A549 (cell line): ENCODE results near the gene CEP19. TPM values are rescaled to one million over a fixed set of nuclear protein-coding genes. Genes with fewer than 3 reads are reported as not detected.

ENCODE experiments used
- ATAC-seq, 2 experiments: fragments of 200-7000 bp in 1 of 2; fragments of >200 bp in 1 of 2; cut with Nextera tagmentation in 1 of 2; cut with Tn5 transposase in 1 of 2; 3 replicates each; pipeline versions ENCODE4 v1.8.0 to v1.9.1; 2018 to 2020; ENCODE audit warnings: mild to moderate bottlenecking in 1 of 2, moderate library complexity in 1 of 2
- CTCF ChIA-PET: fragments of 300-600 bp; sonication (Branson Sonifier 250); formaldehyde crosslinking; extraction: SDS; loops from one replicate; lab custom pipeline; 2021; ENCODE audit warnings: antibody characterized with exemption, inconsistent platforms; lab: Yijun Ruan, JAX
- POLR2A ChIA-PET: fragments of 350-600 bp; formaldehyde crosslinking; extraction: SDS; loops from one replicate; lab custom pipeline; 2021; ENCODE audit warnings: antibody characterized with exemption, inconsistent platforms; lab: Yijun Ruan, JAX
- DNase-seq, 2 experiments: peaks; one replicate each; pipeline versions ENCODE4 v3.0.0 to v3.0.0-alpha.2; 2011 to 2016; ENCODE audit warnings: low read depth in 1 of 2, low spot score in 1 of 2
- FAIRE-seq: peaks from 2 replicates; lab custom pipeline; 2011; peaks lifted over from hg19 to GRCh38; lab: Jason Lieb, UNC
- H3K27ac ChIP-seq, 2 experiments: fragments of >200 bp; sonication (Bioruptor Twin); formaldehyde crosslinking; 3 replicates each; pipeline ENCODE4 v1.5.1; 2016 to 2017
- H3K4me1 ChIP-seq: fragments of >200 bp; sonication (Bioruptor Twin); formaldehyde crosslinking; 3 replicates; pipeline ENCODE4 v1.6.1; 2016
- H3K4me2 ChIP-seq: fragments of >200 bp; sonication (Bioruptor Twin); formaldehyde crosslinking; 3 replicates; pipeline ENCODE4 v1.6.1; 2016
- H3K4me3 ChIP-seq: fragments of >200 bp; sonication (Bioruptor Twin); formaldehyde crosslinking; 3 replicates; pipeline ENCODE4 v1.5.1; 2016
- H3K9me3 ChIP-seq: fragments of >200 bp; sonication (Bioruptor Twin); formaldehyde crosslinking; 3 replicates; pipeline ENCODE4 v1.6.1; 2016
- CTCF ChIP-seq: fragments of >200 bp; sonication (Bioruptor Twin); formaldehyde crosslinking; IDR thresholded peaks from 3 replicates; pipeline ENCODE4 v1.5.1; 2016
- FOSL2 ChIP-seq, 2 experiments: fragments of 450-650 bp in 1 of 2; fragments of >200 bp in 1 of 2; sonication (Bioruptor Twin) in 1 of 2; formaldehyde crosslinking; IDR thresholded peaks; 2 replicates each; pipeline versions ENCODE4 v1.5.0 to v1.6.1; 2016 to 2020; ENCODE audit warnings: mild to moderate bottlenecking in 1 of 2, moderate library complexity in 1 of 2
- FOXS1 ChIP-seq: fragments of 250-450 bp; sonication (Bioruptor Pico); IDR thresholded peaks from 2 replicates; pipeline ENCODE4 v1.5.0; 2020; ENCODE audit warnings: mild to moderate bottlenecking, moderate library complexity
- HOXA7 ChIP-seq: fragments of 250-450 bp; sonication (Bioruptor Pico); IDR thresholded peaks from 2 replicates; pipeline ENCODE4 v1.5.0; 2020; ENCODE audit warnings: mild to moderate bottlenecking, moderate library complexity
- MAX ChIP-seq: IDR thresholded peaks from 2 replicates; pipeline ENCODE4 v1.6.1; 2012
- MAZ ChIP-seq: fragments of 150-350 bp; IDR thresholded peaks from 2 replicates; pipeline ENCODE4 v1.6.1; 2014; ENCODE audit warnings: antibody characterized with exemption, low read depth, low read length, borderline replicate concordance
- NFE2L2 ChIP-seq: fragments of 150-350 bp; conservative IDR thresholded peaks from 2 replicates; pipeline ENCODE4 v1.6.1; 2014; ENCODE audit warnings: low read length
- NR3C1 ChIP-seq: fragments of >200 bp; sonication (Bioruptor Twin); formaldehyde crosslinking; IDR thresholded peaks from 3 replicates; pipeline ENCODE4 v1.6.1; 2017
- RCOR1 ChIP-seq: fragments of 150-350 bp; IDR thresholded peaks from 2 replicates; pipeline ENCODE4 v1.6.1; 2014; ENCODE audit warnings: antibody characterized with exemption, low read length, low read depth
- RNF2 ChIP-seq: fragments of 200-600 bp; sonication (generic); IDR thresholded peaks from 2 replicates; pipeline ENCODE4 v1.6.1; 2016; ENCODE audit warnings: low read depth, mild to moderate bottlenecking, antibody characterized with exemption, moderate library complexity, borderline replicate concordance
- SMC3 ChIP-seq: fragments of >200 bp; sonication (Bioruptor Twin); formaldehyde crosslinking; IDR thresholded peaks from 3 replicates; pipeline ENCODE4 v1.6.1; 2018; ENCODE audit warnings: inconsistent platforms
- ZC3H11A ChIP-seq: fragments of 450-650 bp; IDR thresholded peaks from 2 replicates; pipeline ENCODE4 v1.6.1; 2014; ENCODE audit warnings: antibody characterized with exemption, mild to moderate bottlenecking
- WGBS: methylation state at CpG from one replicate; pipeline ENCODE4 v1.1.6; 2017; ENCODE audit errors: missing lambda C conversion rate; 5-methylcytosine and 5-hydroxymethylcytosine counted together
- polyA plus RNA-seq, 4 experiments: library from polyadenylated mRNA; depleted of rRNA in 3 of 4; stranded (reverse); fragments of >200 nt; fragmentation: RNase III in 1 of 4; extraction: RNeasy Plus Mini Kit Qiagen cat#74134 plus additional on column Dnase treatment in 1 of 4; gene quantifications; 2 replicates in 3 of 4; 3 replicates in 1 of 4; pipeline ENCODE4 v1.2.3, GENCODE V29; 2011 to 2017
- small RNA-seq, 6 experiments: library from RNA; depleted of rRNA; stranded (forward); fragments of <200 nt; gene quantifications; one replicate each; pipeline ENCODE3, GENCODE V24; 2012

Gene CEP19
- polyA plus RNA-seq, 2 of the 4 experiments (the other 2 are of a cell fraction): 4.5 to 5.3 TPM

- TF ChIP-seq RCOR1: no peak
Observed at GRCh38 chr3:196660381-196661166, 51.5 kb downstream of the CEP19 start (continued).

GRCh38 chr3:196659901-196660351 lies 52.1 kb downstream of the CEP19 start:
- no peak for FAIRE-seq
- TF ChIP-seq NR3C1 (no peak), FOSL2 (IDR thresholded peaks at IDR 0.05) (no peak), FOSL2 (CRISPR knock-in tag; IDR thresholded peaks at IDR 0.05) (no peak), MAX (no peak), NFE2L2 (no peak), SMC3 (no peak), MAZ (no peak), FOXS1 (CRISPR knock-in tag) (no peak), RNF2 (no peak), CTCF (no peak), ZC3H11A (no peak), HOXA7 (CRISPR knock-in tag) (no peak), RCOR1 (no peak)
- ATAC-seq: no peak
- 87% methylated on average over 21 of the region's 35 CpGs for WGBS
- CTCF ChIA-PET: interaction anchor here (1.3 kb wide), 1 partner anchor 25 kb away, joined by 4 read pairs; no protein-coding TSS in a partner anchor
- Histone ChIP-seq H3K9me3 (no peaks in the 10 kb centered on the region), H3K27ac (no peak overlapping the region), H3K4me2 (no peak overlapping the region), H3K4me3 (no peak overlapping the region), H3K4me1 (no peaks in the 10 kb centered on the region)
- DNase-seq: no peak
- POLR2A ChIA-PET: no interaction called here

Small RNA genes lying within 50 kb of the gene (small RNA-seq; reads per million reads assigned to genes)
- gene RNU4-89P (0 reads per million in 6 experiments), gene RNU6-646P (0 reads per million in 6 experiments)

Other genes with a start within 250 kb of the CEP19 start
- 3.8 and 5.7 TPM in 2 replicates for gene RNF168, start 208.5 kb downstream of the CEP19 start, polyA plus RNA-seq (2011; rRNA removed)
- gene RNF168, start 208.5 kb downstream of the CEP19 start, polyA plus RNA-seq (2017; fragmentation: RNase III; extraction: RNeasy Plus Mini Kit Qiagen cat#74134 plus additional on column Dnase treatment): 5.1 to 6.0 TPM (median 5.9 TPM) in 3 replicates
- not detected in 2 replicates for gene SMCO1, start 196.9 kb downstream of the CEP19 start, polyA plus RNA-seq (2011; rRNA removed)
- gene SMCO1, start 196.9 kb downstream of the CEP19 start, polyA plus RNA-seq (2017; fragmentation: RNase III; extraction: RNeasy Plus Mini Kit Qiagen cat#74134 plus additional on column Dnase treatment): not detected in 3 replicates
- gene WDR53, start 143.7 kb downstream of the CEP19 start, polyA plus RNA-seq (2011; rRNA removed): 8.4 and 10.8 TPM in 2 replicates
- gene WDR53, start 143.7 kb downstream of the CEP19 start, polyA plus RNA-seq (2017; fragmentation: RNase III; extraction: RNeasy Plus Mini Kit Qiagen cat#74134 plus additional on column Dnase treatment): 11.6 to 12.0 TPM (median 11.8 TPM) in 3 replicates
- gene FBXO45, start 143.6 kb downstream of the CEP19 start, polyA plus RNA-seq (2011; rRNA removed): 12.8 and 19.4 TPM in 2 replicates
- gene FBXO45, start 143.6 kb downstream of the CEP19 start, polyA plus RNA-seq (2017; fragmentation: RNase III; extraction: RNeasy Plus Mini Kit Qiagen cat#74134 plus additional on column Dnase treatment): 6.6 to 7.4 TPM (median 6.8 TPM) in 3 replicates
- not detected in 2 replicates for gene NRROS, start 72.6 kb downstream of the CEP19 start, polyA plus RNA-seq (2011; rRNA removed)
- not detected in 3 replicates for gene NRROS, start 72.6 kb downstream of the CEP19 start, polyA plus RNA-seq (2017; fragmentation: RNase III; extraction: RNeasy Plus Mini Kit Qiagen cat#74134 plus additional on column Dnase treatment)
- gene PIGX, start 127 bp upstream of the CEP19 start, polyA plus RNA-seq (2011; rRNA removed): 36.2 and 45.2 TPM in 2 replicates
- 22.3 to 23.6 TPM (median 23.0 TPM) in 3 replicates for gene PIGX, start 127 bp upstream of the CEP19 start, polyA plus RNA-seq (2017; fragmentation: RNase III; extraction: RNeasy Plus Mini Kit Qiagen cat#74134 plus additional on column Dnase treatment)
- gene PAK2, start 27.6 kb upstream of the CEP19 start, polyA plus RNA-seq (2011; rRNA removed): 49.8 and 61.8 TPM in 2 replicates
- 33.0 to 35.3 TPM (median 34.4 TPM) in 3 replicates for gene PAK2, start 27.6 kb upstream of the CEP19 start, polyA plus RNA-seq (2017; fragmentation: RNase III; extraction: RNeasy Plus Mini Kit Qiagen cat#74134 plus additional on column Dnase treatment)
- gene SENP5, start 155.7 kb upstream of the CEP19 start, polyA plus RNA-seq (2011; rRNA removed): 12.9 and 14.4 TPM in 2 replicates
- 6.6 to 6.8 TPM (median 6.8 TPM) in 3 replicates for gene SENP5, start 155.7 kb upstream of the CEP19 start, polyA plus RNA-seq (2017; fragmentation: RNase III; extraction: RNeasy Plus Mini Kit Qiagen cat#74134 plus additional on column Dnase treatment)
- gene NCBP2, start 230.3 kb upstream of the CEP19 start, polyA plus RNA-seq (2011; rRNA removed): 53.5 and 68.0 TPM in 2 replicates
- 62.0 to 64.5 TPM (median 63.6 TPM) in 3 replicates for gene NCBP2, start 230.3 kb upstream of the CEP19 start, polyA plus RNA-seq (2017; fragmentation: RNase III; extraction: RNeasy Plus Mini Kit Qiagen cat#74134 plus additional on column Dnase treatment)